DOHH2 (cell line): ENCODE measurements around the gene PDE4A.

Experiments used
- CTCF ChIP-seq: fragments of 200-600 bp; sonication (generic); IDR thresholded peaks from one replicate; pipeline ENCODE4 v1.5.1; 2014; ENCODE audit warnings: antibody characterized with exemption, mild to moderate bottlenecking, low read depth, low read length; ENCODE audit not compliant: poor library complexity, severe bottlenecking
- EZH2phosphoT487 ChIP-seq: fragments of 200-600 bp; sonication (generic); IDR thresholded peaks from 2 replicates; pipeline ENCODE4 v1.6.1; 2017; ENCODE audit warnings: borderline replicate concordance, mild to moderate bottlenecking, antibody characterized with exemption, low read length, moderate library complexity, mixed read lengths

GRCh38 chr19:10398819-10399218 lies 21.5 kb upstream of the PDE4A start:
- TF ChIP-seq CTCF: no peak
- no peak for TF ChIP-seq EZH2phosphoT487
